Anterior cingulate cortex (tissue), 58 donors: ENCODE results near the gene DENND1A.
"Not testable (repeated sequence)": the region's sequence is repeated elsewhere in the genome, so short reads cannot be mapped to it uniquely, and the experiment has no call there.

Experiments used
- DNase-seq, 58 donors: peaks; one replicate each; lab custom pipeline; 2025; lab: John Stamatoyannopoulos, UW

DENND1A gene

DNA sequence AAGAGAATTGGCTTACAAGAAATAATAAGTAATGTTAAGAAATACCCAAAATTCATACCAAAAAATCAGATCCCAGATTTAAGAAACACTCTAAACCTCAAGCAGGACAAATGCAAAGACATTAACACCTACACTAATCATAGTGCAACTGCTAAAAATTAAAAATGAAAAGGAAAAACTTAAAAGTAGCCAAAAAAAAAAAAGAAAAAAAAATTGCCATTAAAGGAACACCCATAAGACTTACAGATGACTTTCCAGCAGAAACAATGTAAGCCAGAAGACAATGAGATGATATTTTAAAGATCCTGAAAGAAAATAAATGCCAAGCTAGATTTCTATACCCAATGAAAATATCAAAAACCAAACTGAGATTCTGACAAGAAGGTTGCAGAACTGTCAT, 101.5 kb downstream of the DENND1A start:
- no peak for DNase-seq

DNA sequence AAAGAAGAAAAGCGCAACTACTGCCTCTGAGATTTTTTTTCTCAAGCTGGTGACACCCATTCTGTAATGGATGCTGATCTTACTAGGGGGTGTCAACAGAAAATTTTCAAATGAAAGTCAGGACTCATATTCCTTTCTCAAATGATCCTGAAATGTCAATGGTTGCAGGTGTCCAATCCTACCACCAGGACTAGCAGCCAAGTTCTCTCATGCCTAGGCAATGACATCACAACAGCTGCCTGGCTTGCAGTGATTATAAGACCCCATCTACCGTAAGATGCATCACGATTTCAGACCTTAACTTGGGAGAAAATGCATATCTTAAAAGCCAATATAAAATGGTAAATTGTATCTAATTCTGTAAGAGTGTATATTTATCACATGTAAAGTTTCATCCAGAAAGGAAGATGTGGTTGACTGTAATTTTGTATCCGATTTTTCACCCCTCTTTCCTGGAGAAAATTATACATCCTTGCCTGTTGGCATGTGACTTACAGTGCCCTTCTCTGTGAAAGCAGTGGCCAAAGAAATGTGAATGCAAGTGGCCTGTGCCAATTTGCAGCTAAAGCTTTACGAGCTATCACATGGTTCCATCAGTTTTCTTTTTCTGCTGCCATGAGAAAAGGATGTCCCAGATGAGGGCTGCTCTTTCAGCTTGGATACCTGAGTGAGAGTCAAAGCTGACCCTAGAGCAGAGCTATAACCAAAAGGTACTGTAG, 104.4 kb downstream of the DENND1A start:
- DNase-seq: no peak

DNA sequence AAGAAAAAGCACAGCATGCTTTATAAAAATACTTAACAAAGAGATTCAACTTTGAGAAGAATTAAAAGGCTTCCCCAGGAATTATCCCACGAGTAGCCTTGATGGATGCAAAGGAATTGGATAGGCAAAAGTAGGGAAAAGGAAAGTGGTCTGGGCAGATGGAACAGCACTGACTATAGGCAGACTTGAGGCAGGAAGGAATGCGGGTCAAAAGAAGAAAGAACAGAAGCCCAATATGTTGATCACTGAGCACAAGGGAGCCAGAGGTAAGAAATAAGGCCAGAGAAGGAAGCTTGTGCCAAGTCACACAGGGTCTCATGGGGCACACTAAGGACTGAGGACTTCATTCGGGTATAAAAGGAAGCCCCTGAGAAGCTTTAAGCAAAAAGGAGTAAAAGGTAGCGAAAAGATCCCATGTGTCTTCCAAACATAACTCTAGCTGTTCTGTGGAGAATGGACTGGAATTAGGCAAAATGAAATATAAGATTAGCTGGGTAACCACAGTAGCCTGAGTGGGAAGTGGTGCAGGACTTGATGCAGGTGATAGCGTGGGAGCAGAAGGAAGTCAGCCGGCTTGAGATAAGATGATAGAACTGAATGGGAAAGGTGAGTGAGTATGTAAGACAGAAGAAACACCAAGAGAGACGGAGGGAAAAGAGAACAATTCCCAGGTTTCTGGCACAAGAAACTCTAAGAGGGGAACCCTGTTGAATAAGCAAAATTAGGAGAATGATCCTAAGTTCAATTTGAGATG, 106.6 kb downstream of the DENND1A start:
- no peak for DNase-seq

DNA sequence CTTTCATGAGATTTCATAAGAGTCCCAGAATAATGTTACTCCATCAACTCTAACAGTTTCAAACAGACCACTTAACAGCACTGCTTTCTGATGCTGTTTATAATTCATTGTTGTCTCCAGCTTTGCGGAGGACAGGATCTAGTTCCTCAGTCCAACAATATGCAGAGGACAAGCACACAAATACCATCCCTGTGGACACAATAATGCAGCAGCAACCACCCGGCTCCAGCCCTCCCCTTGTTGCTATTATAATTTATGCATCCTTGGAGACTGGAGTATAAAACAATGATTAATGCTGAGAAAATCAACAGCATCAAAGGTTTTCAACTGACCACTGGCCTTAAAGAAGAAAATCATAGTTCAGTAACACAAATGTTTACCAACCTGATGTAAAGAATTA, 108.3 kb downstream of the DENND1A start:
- no peak for DNase-seq

DNA sequence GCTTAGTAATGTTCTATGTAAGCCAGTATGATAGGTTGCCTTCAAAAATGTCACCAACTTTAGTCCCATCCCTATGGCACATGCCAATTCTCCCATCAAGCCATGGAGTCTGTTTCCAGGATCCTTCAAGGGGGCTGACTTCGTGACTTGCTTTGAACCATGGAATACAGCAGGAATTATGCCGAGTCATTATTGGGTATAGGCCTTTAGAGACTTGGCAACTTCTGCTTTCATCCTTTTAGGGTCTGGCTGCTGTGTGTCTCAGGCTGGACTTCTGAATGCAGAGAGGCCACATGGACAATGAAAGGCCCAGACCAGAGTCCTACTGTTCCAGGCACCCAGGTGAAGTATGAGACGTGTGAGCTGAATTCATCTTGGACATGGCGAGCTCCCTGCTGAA, 109.8 kb downstream of the DENND1A start:
- DNase-seq: no peak

DNA sequence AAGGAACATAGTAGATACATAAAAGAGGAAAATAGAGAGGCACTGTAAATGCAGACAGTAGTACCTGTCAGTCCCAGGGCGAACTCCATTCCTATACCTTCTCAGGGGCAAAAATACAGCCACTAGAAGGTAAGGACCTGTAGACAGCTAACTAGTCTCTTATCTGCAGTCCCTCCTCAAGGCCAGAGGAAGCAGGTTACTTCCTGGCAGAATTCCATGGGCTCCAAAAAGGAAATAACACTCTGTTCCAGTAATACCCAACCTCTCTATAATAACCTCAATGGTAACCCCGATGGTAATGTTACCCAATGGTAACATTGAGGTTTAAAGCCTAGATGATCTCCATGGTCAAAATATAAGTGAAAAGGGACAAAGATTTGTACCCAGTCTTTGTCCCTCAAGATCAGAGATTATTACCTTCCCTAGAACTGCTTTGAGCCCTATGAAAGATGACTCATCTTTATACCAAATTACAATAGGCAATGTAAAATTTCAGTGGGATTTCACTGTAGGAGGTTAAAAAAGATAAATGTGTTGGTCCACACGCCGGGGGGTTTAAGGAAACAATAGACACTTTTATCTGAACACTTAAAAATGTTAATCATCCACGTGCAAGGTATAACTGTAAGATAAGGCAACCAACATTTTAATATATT, 113.0 kb downstream of the DENND1A start:
- DNase-seq: no peak

DNA sequence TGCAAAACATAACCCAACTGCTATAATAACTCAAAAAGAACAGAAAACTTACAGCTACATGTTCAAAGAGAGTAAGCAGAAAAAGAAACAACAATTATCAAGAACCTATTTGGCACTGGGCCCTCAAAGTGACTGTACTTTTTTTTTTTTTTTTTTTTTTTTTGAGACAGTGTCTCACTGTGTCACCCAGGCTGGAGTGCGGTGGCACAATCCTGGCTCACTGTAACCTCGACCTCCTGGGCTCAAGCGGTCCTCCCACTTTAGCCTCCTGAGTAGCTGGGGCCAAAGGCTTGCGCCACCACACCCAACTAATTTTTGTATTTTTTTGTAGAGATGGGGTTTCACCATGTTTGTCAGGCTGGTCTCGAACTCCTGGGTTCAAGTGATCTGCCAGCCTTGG, 114.1 kb downstream of the DENND1A start:
- not testable (repeated sequence) for DNase-seq

DNA sequence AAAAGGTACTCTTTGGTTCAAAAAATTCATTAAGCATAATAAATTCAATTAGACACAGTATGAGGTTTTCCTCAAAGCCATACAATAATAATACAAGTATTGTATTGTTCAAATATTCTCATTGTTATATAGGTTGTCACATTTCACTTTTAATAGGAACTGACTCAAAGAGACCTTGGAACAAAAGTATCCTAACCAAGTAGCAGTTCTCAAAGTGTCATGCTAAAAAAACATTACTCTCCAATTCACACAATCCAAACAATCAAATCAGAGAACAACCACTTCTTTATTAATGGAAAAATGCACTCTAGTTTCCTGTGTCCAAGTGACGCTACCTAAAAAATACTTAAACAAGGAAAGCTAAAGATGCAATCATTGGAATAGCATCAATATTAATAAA, 115.4 kb downstream of the DENND1A start:
- DNase-seq: no peak

DNA sequence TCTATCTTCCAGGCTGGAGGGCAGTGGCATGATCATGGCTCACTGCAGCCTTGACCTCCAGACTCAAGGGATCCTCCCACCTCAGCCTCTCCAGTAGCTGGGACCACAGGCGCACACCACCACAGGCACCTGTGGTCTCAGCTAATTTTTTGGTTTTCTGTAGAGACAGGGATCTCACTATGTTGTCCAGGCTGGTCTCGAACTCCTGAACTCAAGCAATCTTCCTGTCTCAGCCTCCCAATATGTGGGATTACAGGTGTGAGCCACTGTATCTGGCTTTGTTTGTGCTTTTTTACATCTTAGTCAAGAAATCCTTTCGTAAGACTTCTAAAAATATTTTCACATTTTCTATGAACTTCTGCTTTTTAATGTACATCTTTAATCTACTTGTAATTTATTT, 116.9 kb downstream of the DENND1A start:
- DNase-seq: no peak

DNA sequence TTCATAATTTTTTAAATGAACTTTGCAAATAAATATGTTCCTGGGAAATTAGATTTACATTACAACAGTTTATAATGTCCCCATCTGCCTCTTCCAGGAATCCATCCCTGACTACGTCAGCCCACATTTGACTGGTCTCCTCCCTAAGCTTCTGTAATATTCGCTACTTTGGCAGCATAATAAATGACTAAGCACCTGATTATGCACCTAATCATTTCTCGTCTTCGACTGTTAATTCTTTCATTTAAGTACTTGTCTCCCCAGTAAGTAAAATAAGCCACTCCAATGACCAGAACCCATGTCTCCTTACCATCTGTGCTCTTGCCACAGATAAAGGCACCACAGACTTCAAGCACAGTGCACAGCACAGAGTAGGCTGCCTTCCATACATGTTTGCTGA, 122.7 kb downstream of the DENND1A start:
- DNase-seq: no peak

DNA sequence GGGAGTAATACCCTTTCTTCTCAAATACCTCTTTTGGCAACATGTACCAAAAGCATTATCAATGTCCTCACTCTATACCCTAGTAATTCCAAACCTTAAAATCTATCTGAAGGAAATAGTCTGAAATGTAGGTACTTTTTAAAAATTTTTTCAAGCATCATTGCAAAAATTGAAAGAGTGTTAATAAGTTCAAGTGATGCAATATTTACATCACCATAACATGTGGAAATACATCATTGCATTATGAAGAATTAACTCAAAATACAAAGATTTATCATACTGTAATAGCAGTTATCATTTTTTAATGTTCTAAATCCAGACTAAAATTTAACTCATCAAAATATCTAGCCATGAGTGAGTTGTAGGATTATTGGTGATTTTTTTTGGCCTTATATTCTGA, 123.1 kb downstream of the DENND1A start:
- DNase-seq: no peak

DNA sequence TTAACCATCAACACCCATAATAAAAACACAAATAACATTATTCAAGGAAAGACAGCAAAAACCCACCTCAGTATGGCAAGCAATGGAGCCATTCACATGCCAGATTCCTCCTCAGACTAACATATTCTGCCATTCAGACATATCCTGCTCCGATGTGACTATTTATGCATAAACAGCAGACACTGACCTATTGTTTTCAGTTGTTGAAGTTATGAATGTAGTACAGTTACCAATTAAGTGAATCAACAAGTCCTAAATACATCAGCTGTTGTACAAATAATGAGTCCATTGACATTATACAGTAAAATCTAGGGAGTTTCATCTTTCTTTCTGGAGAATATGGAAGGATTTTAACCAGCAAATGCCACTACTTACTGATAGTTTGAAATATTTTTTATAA, 131.7 kb downstream of the DENND1A start:
- DNase-seq: no peak

DNA sequence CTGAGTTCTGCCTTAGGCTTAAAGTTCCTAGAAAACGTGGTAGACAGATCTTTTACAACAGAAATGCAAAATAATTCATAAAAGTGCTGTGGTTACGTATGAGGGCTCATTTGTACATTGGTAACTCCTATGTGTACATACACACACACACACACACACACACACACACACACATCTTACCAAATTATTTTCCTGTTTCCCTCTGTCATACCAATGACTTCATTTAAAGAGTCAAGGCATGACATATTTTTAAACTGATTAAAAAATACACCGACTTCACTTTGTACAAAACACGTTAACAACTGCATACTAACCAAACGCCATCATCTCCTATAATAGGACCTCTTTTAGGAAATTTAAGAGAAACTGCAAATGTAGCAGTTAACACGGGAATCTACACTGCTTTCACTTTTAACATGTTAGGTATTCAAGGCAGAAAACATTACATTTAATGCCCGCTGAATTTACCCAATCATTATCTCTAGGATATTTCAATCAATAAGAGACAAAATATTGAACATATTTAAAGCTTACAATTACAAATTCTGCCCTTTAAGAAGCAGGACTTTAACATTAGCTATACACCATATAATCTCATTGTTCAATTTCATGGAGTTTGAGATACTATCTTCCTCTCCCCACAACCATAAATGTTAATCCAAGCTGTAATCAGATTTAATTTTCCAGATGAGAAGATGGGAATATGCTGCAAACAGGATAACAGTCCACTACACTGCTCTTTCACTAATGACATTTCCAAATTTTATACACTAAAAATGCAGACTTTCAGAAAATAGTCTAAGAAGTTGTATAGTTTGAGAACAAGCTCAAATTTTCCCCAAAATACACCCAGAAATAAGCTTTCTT, 133.1 kb downstream of the DENND1A start:
- DNase-seq: no peak

DNA sequence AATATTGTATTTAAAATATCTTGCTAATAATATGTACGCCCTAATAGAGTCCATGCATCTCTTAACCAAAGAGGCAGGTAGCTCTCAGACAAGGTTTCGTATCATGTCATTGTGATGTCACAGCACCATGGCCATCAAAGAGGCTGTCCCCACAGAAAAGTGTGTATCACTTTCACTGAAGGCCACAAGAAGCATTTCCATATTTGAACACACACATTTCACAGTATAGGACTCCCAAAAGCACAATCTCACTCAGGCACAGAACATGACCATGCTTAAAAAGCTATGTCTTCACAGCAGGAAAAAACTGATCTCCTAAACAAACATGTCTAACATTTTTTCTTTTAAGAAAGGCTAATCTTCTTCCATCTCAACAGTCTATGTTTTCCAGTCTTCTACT, 133.8 kb downstream of the DENND1A start:
- DNase-seq: no peak

DNA sequence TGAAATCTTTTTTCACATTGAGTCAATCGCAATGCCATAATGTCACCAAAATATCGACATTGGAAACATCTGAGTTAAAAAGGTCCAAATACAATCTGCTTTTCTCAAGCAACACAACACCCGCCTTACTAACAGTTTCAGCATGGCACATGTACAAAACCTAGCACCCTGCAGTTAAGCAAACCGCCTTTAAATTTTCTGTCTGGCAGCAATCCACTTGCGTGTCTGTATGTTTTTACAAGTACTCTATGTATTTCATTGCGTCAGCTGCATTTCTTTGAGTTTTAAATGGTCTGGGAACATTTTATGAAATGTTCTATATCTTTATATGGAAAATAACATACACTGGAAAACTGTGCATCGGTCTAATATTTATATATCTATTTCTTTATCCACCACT, 134.6 kb downstream of the DENND1A start:
- peak in 1 of 58 donors; percentile 8 for DNase-seq

DNA sequence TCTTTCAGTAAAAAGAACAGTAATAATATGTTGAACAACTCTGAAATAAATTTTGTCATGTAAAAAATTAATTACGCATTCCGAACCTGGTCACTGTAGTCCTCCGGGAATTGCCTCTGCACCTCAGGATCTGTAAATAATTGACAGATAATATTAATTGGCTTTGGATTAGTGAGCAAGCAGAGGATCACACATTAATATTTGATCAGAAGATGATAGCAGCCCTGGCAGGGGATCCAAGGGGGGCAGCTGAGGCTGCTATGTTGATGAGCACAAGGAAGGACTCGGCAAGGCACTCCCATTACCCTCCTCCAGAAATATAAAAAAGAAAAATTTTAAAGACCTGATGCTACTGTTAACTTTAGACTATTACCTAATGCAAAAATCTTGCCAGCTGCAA, 137.4 kb downstream of the DENND1A start:
- DNase-seq: no peak

DNA sequence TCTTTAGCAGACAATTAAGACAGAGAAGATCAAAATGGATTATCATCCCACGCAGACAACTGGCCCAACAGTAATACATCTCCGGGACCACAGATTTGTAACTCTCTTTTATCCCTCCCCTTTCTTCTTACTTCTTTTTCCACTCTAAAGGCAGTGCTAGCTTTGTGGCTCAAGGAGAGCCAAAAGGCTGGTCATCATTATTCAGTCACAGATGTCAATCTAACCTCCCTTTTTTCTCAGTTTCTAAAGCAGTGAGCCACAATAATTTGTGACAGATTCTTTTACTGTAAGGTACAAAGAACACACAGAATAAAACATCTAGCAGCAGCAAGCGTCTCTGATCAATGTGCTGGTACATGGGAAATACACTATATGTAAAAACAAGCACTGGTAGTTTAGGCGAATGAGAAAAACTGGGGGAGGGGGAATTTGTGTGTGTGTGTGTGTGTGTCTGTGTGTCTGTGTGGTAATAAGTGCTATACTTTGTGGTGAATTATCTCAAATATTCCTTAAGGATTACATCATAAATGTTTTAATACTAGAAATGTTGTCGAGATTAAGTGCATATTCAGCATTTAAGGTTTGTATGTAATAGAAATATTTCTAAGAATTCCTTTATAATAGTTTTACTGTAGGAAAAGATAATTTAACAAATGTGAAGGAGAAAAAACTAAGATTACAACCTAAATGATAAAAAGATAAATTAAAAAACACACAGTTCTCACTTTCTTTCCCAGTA, 140.2 kb downstream of the DENND1A start:
- DNase-seq: no peak

DNA sequence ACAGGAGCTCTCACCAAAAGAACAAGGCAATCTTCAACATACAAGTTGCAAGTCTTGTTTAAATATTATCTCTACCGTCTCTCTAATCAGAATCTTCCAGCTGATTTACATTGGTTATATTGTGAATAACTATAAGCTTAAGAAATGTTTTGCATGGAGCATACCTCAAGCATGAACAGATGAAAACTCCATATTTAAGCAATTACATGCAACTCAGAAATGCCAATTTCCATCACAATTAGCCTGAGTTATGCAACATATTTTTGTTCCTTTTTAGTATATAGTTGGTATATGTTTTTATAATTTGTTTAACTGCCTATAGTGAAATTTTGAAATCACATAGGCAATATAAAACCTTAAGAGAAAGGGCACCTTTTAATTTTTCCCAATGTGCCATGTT, 142.5 kb downstream of the DENND1A start:
- no peak for DNase-seq

DNA sequence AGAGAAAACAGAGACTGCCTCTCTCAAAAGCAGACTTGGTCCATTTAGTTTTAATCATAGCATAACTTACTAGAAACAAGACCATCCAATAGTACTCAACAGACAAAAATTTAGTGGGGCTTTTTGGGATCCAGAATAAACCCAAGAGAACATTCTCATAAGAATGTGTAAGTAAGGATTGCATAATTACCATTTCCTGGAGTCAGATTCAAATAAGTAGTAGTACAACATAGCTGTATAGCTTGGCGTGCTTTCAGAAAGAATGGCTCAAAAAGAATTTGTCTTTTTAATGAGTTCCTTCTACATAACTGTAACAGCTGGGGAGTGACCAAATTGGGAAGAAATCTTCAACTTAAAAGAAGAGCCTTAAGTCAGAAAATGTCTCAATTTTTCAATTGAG, 145.4 kb downstream of the DENND1A start:
- no peak for DNase-seq
